ENCODE measurements around the gene SLC36A3. TPM values are rescaled to one million over a fixed set of nuclear protein-coding genes. Genes with fewer than 3 reads are reported as not detected.

Gene SLC36A3
- not detected in 2 replicates for total RNA-seq (2014; rRNA removed; shearing (Covaris generic); ENCODE audit: low replicate concordance)

GRCh38 chr5:151303666-151304065 is at the start of gene SLC36A3:
Gene SLC36A3, minus strand, starts transcription at chr5:151303766. Its CDS starts 412 bp downstream, at chr5:151303354.
- in situ Hi-C loops (cut with HindIII; ENCODE audit: low pct_unique_long_range_greater_than_20kb, low sequenced_read_pairs): no loop called here
- no peak for DNase-seq (ENCODE audit: low read depth)

- in situ Hi-C loops (cut with HindIII; ENCODE audit: low pct_unique_long_range_greater_than_20kb, low sequenced_read_pairs): no loop called here
- DNase-seq (ENCODE audit: low read depth): no peak
Measured at GRCh38 chr5:151351671-151352070, 48.1 kb upstream of the SLC36A3 start.

GRCh38 chr5:151348789-151349188 is 45.2 kb upstream of the SLC36A3 start:
- no peak for DNase-seq (ENCODE audit: low read depth)
- in situ Hi-C loops (cut with HindIII; ENCODE audit: low pct_unique_long_range_greater_than_20kb, low sequenced_read_pairs): no loop called here

- DNase-seq (ENCODE audit: low read depth): no peak
- in situ Hi-C loops (cut with HindIII; ENCODE audit: low pct_unique_long_range_greater_than_20kb, low sequenced_read_pairs): no loop called here
Measured at GRCh38 chr5:151347369-151347768, 43.8 kb upstream of the SLC36A3 start, which contains the start of gene SLC36A2. Gene SLC36A2, minus strand, starts transcription at chr5:151347559. Its CDS starts 99 bp downstream, at chr5:151347460.

- in situ Hi-C loops (cut with HindIII; ENCODE audit: low pct_unique_long_range_greater_than_20kb, low sequenced_read_pairs): no loop called here
- no peak for DNase-seq (ENCODE audit: low read depth)
Measured at GRCh38 chr5:151345808-151346478, 42.4 kb upstream of the SLC36A3 start.

- no peak for DNase-seq (ENCODE audit: low read depth)
- in situ Hi-C loops (cut with HindIII; ENCODE audit: low pct_unique_long_range_greater_than_20kb, low sequenced_read_pairs): no loop called here
Measured at GRCh38 chr5:151345187-151345807, 41.7 kb upstream of the SLC36A3 start.

GRCh38 chr5:151344088-151344487 is 40.5 kb upstream of the SLC36A3 start:
- DNase-seq (ENCODE audit: low read depth): no peak
- in situ Hi-C loops (cut with HindIII; ENCODE audit: low pct_unique_long_range_greater_than_20kb, low sequenced_read_pairs): no loop called here

- no peak for DNase-seq (ENCODE audit: low read depth)
- in situ Hi-C loops (cut with HindIII; ENCODE audit: low pct_unique_long_range_greater_than_20kb, low sequenced_read_pairs): no loop called here
Measured at GRCh38 chr5:151340004-151340403, 36.4 kb upstream of the SLC36A3 start.

GRCh38 chr5:151338734-151339133 is 35.2 kb upstream of the SLC36A3 start:
- DNase-seq (ENCODE audit: low read depth): no peak
- in situ Hi-C loops (cut with HindIII; ENCODE audit: low pct_unique_long_range_greater_than_20kb, low sequenced_read_pairs): no loop called here

GRCh38 chr5:151332857-151333256 is 29.3 kb upstream of the SLC36A3 start:
- DNase-seq (ENCODE audit: low read depth): no peak
- in situ Hi-C loops (cut with HindIII; ENCODE audit: low pct_unique_long_range_greater_than_20kb, low sequenced_read_pairs): no loop called here

GRCh38 chr5:151328734-151329133 is 25.2 kb upstream of the SLC36A3 start:
- in situ Hi-C loops (cut with HindIII; ENCODE audit: low pct_unique_long_range_greater_than_20kb, low sequenced_read_pairs): no loop called here
- DNase-seq (ENCODE audit: low read depth): no peak

- in situ Hi-C loops (cut with HindIII; ENCODE audit: low pct_unique_long_range_greater_than_20kb, low sequenced_read_pairs): no loop called here
- no peak for DNase-seq (ENCODE audit: low read depth)
Measured at GRCh38 chr5:151327585-151327984, 24.0 kb upstream of the SLC36A3 start.

GRCh38 chr5:151326266-151326665 is 22.7 kb upstream of the SLC36A3 start:
- in situ Hi-C loops (cut with HindIII; ENCODE audit: low pct_unique_long_range_greater_than_20kb, low sequenced_read_pairs): no loop called here
- no peak for DNase-seq (ENCODE audit: low read depth)

GRCh38 chr5:151320481-151320880 is 16.9 kb upstream of the SLC36A3 start:
- no peak for DNase-seq (ENCODE audit: low read depth)
- in situ Hi-C loops (cut with HindIII; ENCODE audit: low pct_unique_long_range_greater_than_20kb, low sequenced_read_pairs): no loop called here

- DNase-seq (ENCODE audit: low read depth): no peak
- in situ Hi-C loops (cut with HindIII; ENCODE audit: low pct_unique_long_range_greater_than_20kb, low sequenced_read_pairs): no loop called here
Measured at GRCh38 chr5:151318850-151319732, 15.5 kb upstream of the SLC36A3 start.

GRCh38 chr5:151317871-151318270 is 14.3 kb upstream of the SLC36A3 start:
- in situ Hi-C loops (cut with HindIII; ENCODE audit: low pct_unique_long_range_greater_than_20kb, low sequenced_read_pairs): no loop called here
- DNase-seq (ENCODE audit: low read depth): no peak

GRCh38 chr5:151315998-151316597 is 12.5 kb upstream of the SLC36A3 start:
- DNase-seq (ENCODE audit: low read depth): peak; percentile 31
- in situ Hi-C loops (cut with HindIII; ENCODE audit: low pct_unique_long_range_greater_than_20kb, low sequenced_read_pairs): no loop called here

GRCh38 chr5:151313357-151313756 is 9.8 kb upstream of the SLC36A3 start:
- in situ Hi-C loops (cut with HindIII; ENCODE audit: low pct_unique_long_range_greater_than_20kb, low sequenced_read_pairs): no loop called here
- no peak for DNase-seq (ENCODE audit: low read depth)
